GM12878 (cell line): Measurements from ENCODE around the gene DCTN5. TPM values are rescaled to one million over a fixed set of nuclear protein-coding genes. Genes with fewer than 3 reads are reported as not detected.

Source experiments
- CHD4 ChIP-seq: fragments of 200-600 bp; sonication (generic); IDR thresholded peaks from 2 replicates; pipeline ENCODE4 v1.6.1; 2016; ENCODE audit warnings: mild to moderate bottlenecking
- EED ChIP-seq: sonication (generic); IDR thresholded peaks from 2 replicates; pipeline ENCODE4 v1.6.1; 2016; ENCODE audit warnings: antibody characterized with exemption, low read depth
- EZH2 ChIP-seq: IDR thresholded peaks from 2 replicates; pipeline ENCODE4 v1.6.1; 2012; ENCODE audit warnings: low read depth, mild to moderate bottlenecking, control low read depth, inconsistent platforms, low read length, borderline replicate concordance; ENCODE audit not compliant: control insufficient read depth
- FOXK2 ChIP-seq: fragments of 450-650 bp; IDR thresholded peaks from 2 replicates; pipeline ENCODE4 v1.6.1; 2017; ENCODE audit warnings: mild to moderate bottlenecking, moderate library complexity
- GABPA ChIP-seq: IDR thresholded peaks from 2 replicates; pipeline ENCODE4 v1.6.1; 2014; ENCODE audit warnings: antibody characterized with exemption, low read depth, mild to moderate bottlenecking, inconsistent platforms
- KLF5 ChIP-seq: fragments of 450-650 bp; IDR thresholded peaks from 2 replicates; pipeline ENCODE4 v1.6.1; 2014; ENCODE audit warnings: mild to moderate bottlenecking; ENCODE audit not compliant: partially characterized antibody
- MXI1 ChIP-seq: fragments of 150-350 bp; IDR thresholded peaks from 2 replicates; pipeline ENCODE4 v1.6.1; 2011; ENCODE audit warnings: low read depth, mild to moderate bottlenecking, inconsistent platforms, low read length, improper control_type of control experiment
- NFYB ChIP-seq: IDR thresholded peaks from 2 replicates; pipeline ENCODE4 v1.6.1; 2011; ENCODE audit warnings: low read depth, mild to moderate bottlenecking, low read length, improper control_type of control experiment, moderate library complexity; ENCODE audit not compliant: insufficient read depth
- NR2C2 ChIP-seq: IDR thresholded peaks from 2 replicates; pipeline ENCODE4 v1.6.1; 2011; ENCODE audit warnings: borderline replicate concordance, low read depth; ENCODE audit not compliant: control insufficient read depth, insufficient read length
- PML ChIP-seq: IDR thresholded peaks from 2 replicates; pipeline ENCODE4 v1.6.1; 2012; ENCODE audit warnings: low read length, inconsistent platforms
- polyA plus RNA-seq, 11 experiments: library from polyadenylated mRNA; depleted of rRNA in 4 of 11; unstranded in 6 of 11; stranded (reverse) in 5 of 11; fragments of >200 nt; fragmentation: Nextera tagmentation in 4 of 11; fragmentation: Illumina TruSeq in 1 of 11; extraction: Ambion mirVana in 4 of 11; extraction: Trizol in 1 of 11; gene quantifications; 1 replicate in 1 of 11; 2 replicates in 10 of 11; pipeline versions ENCODE4 v1.2.1 to v1.2.3, GENCODE V29; 2011 to 2016; ENCODE audit warnings: inconsistent platforms in 2 of 11, missing spikeins in 2 of 11, low read depth in 1 of 11
- total RNA-seq, 4 experiments: library from RNA; depleted of rRNA in 3 of 4; stranded (reverse); fragments of >200 nt in 3 of 4; fragmentation: Illumina TruSeq in 1 of 4; extraction: Trizol in 1 of 4; gene quantifications; 2 replicates each; pipeline versions ENCODE4 v1.2.1 to v1.2.3, GENCODE V29; 2013 to 2021
- TF ChIP-seq, protein P1 (sequence below): fragments of 450-650 bp; IDR thresholded peaks from 2 replicates; pipeline ENCODE4 v1.6.1; 2018; ENCODE audit warnings: mild to moderate bottlenecking, low read depth, moderate library complexity; ENCODE audit not compliant: partially characterized antibody
- TF ChIP-seq, protein P2 (sequence below): fragments of 450-650 bp; formaldehyde crosslinking; IDR thresholded peaks from 2 replicates; pipeline ENCODE4 v1.5.0; 2022; ENCODE audit warnings: mild to moderate bottlenecking, missing genetic modification characterization
- TF ChIP-seq, protein P3 (sequence below): IDR thresholded peaks from 2 replicates; pipeline ENCODE4 v1.6.1; 2012; ENCODE audit warnings: improper control_type of control experiment, low read depth, low read length; ENCODE audit not compliant: insufficient replicate concordance
- TF ChIP-seq, protein P4 (sequence below): fragments of 450-650 bp; IDR thresholded peaks from 2 replicates; pipeline ENCODE4 v1.6.1; 2017; ENCODE audit warnings: mild to moderate bottlenecking

The DCTN5 gene
- total and polyA plus RNA-seq, 10 of the 15 experiments (the other 5 are each of a cell fraction or from before 2014, with no cell fraction given), result 49.1 to 153 (median 81.4) TPM

DNA sequence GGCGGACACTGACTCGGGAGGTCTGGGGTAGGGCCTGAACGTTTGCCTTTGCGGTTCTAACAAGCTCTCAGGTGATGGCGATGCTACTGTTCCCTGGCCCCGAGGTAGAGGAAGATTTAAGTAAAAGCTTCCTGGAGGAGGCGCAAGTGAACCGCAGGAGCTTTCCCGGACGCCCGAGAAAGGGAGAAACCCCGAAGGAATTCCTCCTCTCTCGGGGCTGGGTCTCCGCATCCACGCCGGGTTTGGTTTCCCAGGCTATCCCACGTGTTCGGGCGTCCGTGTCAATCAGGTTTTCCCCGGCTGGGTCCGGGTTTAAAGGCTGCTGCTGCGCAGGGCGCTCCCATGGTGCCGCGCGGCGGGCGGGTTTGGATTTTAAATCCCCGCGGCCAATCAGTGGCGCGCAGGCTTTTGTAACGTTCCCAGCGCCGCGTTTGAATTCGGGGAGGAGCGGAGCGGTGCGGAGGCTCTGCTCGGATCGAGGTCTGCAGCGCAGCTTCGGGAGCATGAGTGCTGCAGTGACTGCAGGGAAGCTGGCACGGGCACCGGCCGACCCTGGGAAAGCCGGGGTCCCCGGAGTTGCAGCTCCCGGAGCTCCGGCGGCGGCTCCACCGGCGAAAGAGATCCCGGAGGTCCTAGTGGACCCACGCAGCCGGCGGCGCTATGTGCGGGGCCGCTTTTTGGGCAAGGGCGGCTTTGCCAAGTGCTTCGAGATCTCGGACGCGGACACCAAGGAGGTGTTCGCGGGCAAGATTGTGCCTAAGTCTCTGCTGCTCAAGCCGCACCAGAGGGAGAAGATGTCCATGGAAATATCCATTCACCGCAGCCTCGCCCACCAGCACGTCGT, 37.4 kb downstream of the DCTN5 start, which contains the start of gene PLK1 (continued):
- TF ChIP-seq NFYB (peak; percentile 72; the same call in 1 of the 2 replicates), EZH2 (no peak), KLF5 (no peak), EED (peak; percentile 57; the same call in 1 of the 2 replicates), GABPA (no peak), CHD4 (no peak), PML (no peak; the same call in 1 of the 2 replicates), FOXK2 (peak; percentile 25; the same call in 1 of the 2 replicates), MXI1 (peak; percentile 92), NR2C2 (no peak)
- TF ChIP-seq, protein P1, sequence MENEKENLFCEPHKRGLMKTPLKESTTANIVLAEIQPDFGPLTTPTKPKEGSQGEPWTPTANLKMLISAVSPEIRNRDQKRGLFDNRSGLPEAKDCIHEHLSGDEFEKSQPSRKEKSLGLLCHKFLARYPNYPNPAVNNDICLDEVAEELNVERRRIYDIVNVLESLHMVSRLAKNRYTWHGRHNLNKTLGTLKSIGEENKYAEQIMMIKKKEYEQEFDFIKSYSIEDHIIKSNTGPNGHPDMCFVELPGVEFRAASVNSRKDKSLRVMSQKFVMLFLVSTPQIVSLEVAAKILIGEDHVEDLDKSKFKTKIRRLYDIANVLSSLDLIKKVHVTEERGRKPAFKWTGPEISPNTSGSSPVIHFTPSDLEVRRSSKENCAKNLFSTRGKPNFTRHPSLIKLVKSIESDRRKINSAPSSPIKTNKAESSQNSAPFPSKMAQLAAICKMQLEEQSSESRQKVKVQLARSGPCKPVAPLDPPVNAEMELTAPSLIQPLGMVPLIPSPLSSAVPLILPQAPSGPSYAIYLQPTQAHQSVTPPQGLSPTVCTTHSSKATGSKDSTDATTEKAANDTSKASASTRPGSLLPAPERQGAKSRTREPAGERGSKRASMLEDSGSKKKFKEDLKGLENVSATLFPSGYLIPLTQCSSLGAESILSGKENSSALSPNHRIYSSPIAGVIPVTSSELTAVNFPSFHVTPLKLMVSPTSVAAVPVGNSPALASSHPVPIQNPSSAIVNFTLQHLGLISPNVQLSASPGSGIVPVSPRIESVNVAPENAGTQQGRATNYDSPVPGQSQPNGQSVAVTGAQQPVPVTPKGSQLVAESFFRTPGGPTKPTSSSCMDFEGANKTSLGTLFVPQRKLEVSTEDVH, result peak; percentile 39
- TF ChIP-seq, protein P2, sequence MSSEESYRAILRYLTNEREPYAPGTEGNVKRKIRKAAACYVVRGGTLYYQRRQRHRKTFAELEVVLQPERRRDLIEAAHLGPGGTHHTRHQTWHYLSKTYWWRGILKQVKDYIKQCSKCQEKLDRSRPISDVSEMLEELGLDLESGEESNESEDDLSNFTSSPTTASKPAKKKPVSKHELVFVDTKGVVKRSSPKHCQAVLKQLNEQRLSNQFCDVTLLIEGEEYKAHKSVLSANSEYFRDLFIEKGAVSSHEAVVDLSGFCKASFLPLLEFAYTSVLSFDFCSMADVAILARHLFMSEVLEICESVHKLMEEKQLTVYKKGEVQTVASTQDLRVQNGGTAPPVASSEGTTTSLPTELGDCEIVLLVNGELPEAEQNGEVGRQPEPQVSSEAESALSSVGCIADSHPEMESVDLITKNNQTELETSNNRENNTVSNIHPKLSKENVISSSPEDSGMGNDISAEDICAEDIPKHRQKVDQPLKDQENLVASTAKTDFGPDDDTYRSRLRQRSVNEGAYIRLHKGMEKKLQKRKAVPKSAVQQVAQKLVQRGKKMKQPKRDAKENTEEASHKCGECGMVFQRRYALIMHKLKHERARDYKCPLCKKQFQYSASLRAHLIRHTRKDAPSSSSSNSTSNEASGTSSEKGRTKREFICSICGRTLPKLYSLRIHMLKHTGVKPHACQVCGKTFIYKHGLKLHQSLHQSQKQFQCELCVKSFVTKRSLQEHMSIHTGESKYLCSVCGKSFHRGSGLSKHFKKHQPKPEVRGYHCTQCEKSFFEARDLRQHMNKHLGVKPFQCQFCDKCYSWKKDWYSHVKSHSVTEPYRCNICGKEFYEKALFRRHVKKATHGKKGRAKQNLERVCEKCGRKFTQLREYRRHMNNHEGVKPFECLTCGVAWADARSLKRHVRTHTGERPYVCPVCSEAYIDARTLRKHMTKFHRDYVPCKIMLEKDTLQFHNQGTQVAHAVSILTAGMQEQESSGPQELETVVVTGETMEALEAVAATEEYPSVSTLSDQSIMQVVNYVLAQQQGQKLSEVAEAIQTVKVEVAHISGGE (CRISPR knock-in tag), result no peak
- TF ChIP-seq, protein P3, sequence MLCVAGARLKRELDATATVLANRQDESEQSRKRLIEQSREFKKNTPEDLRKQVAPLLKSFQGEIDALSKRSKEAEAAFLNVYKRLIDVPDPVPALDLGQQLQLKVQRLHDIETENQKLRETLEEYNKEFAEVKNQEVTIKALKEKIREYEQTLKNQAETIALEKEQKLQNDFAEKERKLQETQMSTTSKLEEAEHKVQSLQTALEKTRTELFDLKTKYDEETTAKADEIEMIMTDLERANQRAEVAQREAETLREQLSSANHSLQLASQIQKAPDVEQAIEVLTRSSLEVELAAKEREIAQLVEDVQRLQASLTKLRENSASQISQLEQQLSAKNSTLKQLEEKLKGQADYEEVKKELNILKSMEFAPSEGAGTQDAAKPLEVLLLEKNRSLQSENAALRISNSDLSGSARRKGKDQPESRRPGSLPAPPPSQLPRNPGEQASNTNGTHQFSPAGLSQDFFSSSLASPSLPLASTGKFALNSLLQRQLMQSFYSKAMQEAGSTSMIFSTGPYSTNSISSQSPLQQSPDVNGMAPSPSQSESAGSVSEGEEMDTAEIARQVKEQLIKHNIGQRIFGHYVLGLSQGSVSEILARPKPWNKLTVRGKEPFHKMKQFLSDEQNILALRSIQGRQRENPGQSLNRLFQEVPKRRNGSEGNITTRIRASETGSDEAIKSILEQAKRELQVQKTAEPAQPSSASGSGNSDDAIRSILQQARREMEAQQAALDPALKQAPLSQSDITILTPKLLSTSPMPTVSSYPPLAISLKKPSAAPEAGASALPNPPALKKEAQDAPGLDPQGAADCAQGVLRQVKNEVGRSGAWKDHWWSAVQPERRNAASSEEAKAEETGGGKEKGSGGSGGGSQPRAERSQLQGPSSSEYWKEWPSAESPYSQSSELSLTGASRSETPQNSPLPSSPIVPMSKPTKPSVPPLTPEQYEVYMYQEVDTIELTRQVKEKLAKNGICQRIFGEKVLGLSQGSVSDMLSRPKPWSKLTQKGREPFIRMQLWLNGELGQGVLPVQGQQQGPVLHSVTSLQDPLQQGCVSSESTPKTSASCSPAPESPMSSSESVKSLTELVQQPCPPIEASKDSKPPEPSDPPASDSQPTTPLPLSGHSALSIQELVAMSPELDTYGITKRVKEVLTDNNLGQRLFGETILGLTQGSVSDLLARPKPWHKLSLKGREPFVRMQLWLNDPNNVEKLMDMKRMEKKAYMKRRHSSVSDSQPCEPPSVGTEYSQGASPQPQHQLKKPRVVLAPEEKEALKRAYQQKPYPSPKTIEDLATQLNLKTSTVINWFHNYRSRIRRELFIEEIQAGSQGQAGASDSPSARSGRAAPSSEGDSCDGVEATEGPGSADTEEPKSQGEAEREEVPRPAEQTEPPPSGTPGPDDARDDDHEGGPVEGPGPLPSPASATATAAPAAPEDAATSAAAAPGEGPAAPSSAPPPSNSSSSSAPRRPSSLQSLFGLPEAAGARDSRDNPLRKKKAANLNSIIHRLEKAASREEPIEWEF, result no peak
- TF ChIP-seq, protein P4, sequence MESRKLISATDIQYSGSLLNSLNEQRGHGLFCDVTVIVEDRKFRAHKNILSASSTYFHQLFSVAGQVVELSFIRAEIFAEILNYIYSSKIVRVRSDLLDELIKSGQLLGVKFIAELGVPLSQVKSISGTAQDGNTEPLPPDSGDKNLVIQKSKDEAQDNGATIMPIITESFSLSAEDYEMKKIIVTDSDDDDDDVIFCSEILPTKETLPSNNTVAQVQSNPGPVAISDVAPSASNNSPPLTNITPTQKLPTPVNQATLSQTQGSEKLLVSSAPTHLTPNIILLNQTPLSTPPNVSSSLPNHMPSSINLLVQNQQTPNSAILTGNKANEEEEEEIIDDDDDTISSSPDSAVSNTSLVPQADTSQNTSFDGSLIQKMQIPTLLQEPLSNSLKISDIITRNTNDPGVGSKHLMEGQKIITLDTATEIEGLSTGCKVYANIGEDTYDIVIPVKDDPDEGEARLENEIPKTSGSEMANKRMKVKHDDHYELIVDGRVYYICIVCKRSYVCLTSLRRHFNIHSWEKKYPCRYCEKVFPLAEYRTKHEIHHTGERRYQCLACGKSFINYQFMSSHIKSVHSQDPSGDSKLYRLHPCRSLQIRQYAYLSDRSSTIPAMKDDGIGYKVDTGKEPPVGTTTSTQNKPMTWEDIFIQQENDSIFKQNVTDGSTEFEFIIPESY, result no peak
